ENCODE measurements around the gene ZNF22. TPM values are rescaled to one million over a fixed set of nuclear protein-coding genes. Genes with fewer than 3 reads are reported as not detected.

ZNF22 gene
- total and polyA plus RNA-seq, 2 of the 8 experiments (the other 6 are each of a cell fraction or from before 2014, with no cell fraction given): 18.2 to 45.2 TPM

DNA sequence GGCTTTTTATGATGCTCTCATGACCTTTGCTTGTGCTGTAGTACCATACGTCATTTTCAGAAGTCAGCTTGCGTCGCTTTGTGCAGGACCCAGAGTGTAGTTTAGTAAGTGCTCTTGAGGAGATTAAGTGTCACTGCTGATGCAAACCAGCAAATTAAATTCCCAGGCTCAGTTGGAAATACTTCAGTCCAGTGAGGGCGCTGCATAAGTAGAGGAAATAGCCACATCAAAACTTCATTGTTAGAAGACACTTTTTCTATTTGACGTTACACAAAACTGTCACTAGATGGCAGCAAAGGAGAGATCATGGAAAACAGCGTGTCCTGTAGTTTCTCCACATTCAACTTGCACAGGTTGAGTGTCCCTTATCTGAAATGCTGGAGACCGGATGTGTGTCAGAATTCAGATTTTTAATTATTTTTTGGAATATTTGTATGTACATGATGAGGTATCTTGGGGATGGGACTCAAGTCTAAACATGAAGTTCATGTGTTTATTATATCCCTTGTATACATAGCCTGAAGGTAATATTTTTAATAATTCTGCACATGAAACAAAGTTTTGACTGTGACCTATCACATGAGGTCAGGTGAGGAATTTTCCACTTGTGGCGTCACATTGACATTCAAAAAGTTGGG, 7.9 kb downstream of the ZNF22 start:
- no peaks in the 10 kb centered on the region; a peak in 1 of 4 replicates for H3K79me2 ChIP-seq (ENCODE audit: control insufficient read depth in 1 of 2, insufficient read depth in 2 of 2, low read length in 2 of 2)
- peak; percentile 96 to 97 for TF ChIP-seq RAD21 (IDR thresholded peaks at IDR 0.05 in 1 of 2, conservative IDR thresholded peaks at IDR 0.05 in 1 of 2; ENCODE audit: low read depth in 2 of 2, low read length in 2 of 2)
- TF ChIP-seq, protein P1, sequence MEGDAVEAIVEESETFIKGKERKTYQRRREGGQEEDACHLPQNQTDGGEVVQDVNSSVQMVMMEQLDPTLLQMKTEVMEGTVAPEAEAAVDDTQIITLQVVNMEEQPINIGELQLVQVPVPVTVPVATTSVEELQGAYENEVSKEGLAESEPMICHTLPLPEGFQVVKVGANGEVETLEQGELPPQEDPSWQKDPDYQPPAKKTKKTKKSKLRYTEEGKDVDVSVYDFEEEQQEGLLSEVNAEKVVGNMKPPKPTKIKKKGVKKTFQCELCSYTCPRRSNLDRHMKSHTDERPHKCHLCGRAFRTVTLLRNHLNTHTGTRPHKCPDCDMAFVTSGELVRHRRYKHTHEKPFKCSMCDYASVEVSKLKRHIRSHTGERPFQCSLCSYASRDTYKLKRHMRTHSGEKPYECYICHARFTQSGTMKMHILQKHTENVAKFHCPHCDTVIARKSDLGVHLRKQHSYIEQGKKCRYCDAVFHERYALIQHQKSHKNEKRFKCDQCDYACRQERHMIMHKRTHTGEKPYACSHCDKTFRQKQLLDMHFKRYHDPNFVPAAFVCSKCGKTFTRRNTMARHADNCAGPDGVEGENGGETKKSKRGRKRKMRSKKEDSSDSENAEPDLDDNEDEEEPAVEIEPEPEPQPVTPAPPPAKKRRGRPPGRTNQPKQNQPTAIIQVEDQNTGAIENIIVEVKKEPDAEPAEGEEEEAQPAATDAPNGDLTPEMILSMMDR (IDR thresholded peaks at IDR 0.05; ENCODE audit: control extremely low read depth in 1 of 3, insufficient read depth in 1 of 3, low read depth in 1 of 3, low read length in 3 of 3): peak in 2 of 3 experiments; percentile 79 to 81; a peak in 3 of 4 replicates
- TF ChIP-seq CBX8 (IDR thresholded peaks at IDR 0.05; ENCODE audit: borderline replicate concordance, low read depth, low read length): no peak
- H3K9ac ChIP-seq (replicated peaks in 1 of 4; ENCODE audit: extremely low read depth in 1 of 4, low read depth in 3 of 4, low read length in 3 of 4): no peak overlapping the region
- H3K4ac ChIP-seq (replicated peaks; ENCODE audit: insufficient read length, low read depth, low read length): no peak overlapping the region
- no peak overlapping the region for H3K14ac ChIP-seq (ENCODE audit: insufficient read length)
- no peaks in the 10 kb centered on the region; a peak in 1 of 7 replicates for H3K4me1 ChIP-seq (replicated peaks in 1 of 4; ENCODE audit: control insufficient read depth in 3 of 4, insufficient read depth in 4 of 4, low read length in 3 of 4)
- H2BK15ac ChIP-seq (ENCODE audit: low read length): no peak overlapping the region
- no peak overlapping the region for H2BK120ac ChIP-seq (replicated peaks; ENCODE audit: low read depth, low read length)
- H4K5ac ChIP-seq (ENCODE audit: insufficient read length, low read depth, low read length): no peak overlapping the region
- POLR2A ChIA-PET (ENCODE audit: partially characterized antibody): interaction anchor here (0.7 kb wide), 1 partner anchor 742 kb away, joined by 3 read pairs; no protein-coding TSS in a partner anchor
- no peaks in the 10 kb centered on the region; a peak in 1 of 7 replicates for H3K27me3 ChIP-seq (replicated peaks in 1 of 4; ENCODE audit: control insufficient read depth in 3 of 4, extremely low read depth in 1 of 4, insufficient read depth in 3 of 4, low read length in 3 of 4)
- H3K9me3 ChIP-seq (ENCODE audit: insufficient read depth in 2 of 2, low read depth in 1 of 2, low read length in 1 of 2): no peaks in the 10 kb centered on the region
- H3K56ac ChIP-seq (replicated peaks; ENCODE audit: insufficient read length, low read depth, low read length): no peak overlapping the region
- no peak overlapping the region for H3K4me2 ChIP-seq (ENCODE audit: insufficient read depth in 1 of 2, low read depth in 2 of 2, low read length in 2 of 2)
- H3K36me3 ChIP-seq (ENCODE audit: control insufficient read depth in 2 of 4, insufficient read depth in 4 of 4, low read length in 3 of 4): peaks cover 0 to 13% (median 7%) of the 10 kb centered on the region in 4 experiments; a peak in 7 of 8 replicates
- H4K8ac ChIP-seq (ENCODE audit: extremely low read depth, insufficient read depth, low read length): no peak overlapping the region
- no peak overlapping the region for H2BK5ac ChIP-seq (ENCODE audit: low read depth, low read length)
- H3K23me2 ChIP-seq (ENCODE audit: low read depth, low read length): no peaks in the 10 kb centered on the region
- H2AFZ ChIP-seq (ENCODE audit: low read length): no peak overlapping the region
- H3K18ac ChIP-seq (ENCODE audit: extremely low read depth, low read length): no peak overlapping the region
- H3K23ac ChIP-seq (ENCODE audit: insufficient read length): no peak overlapping the region
- peaks cover 0 to 5% of the 10 kb centered on the region in 2 experiments for H4K20me1 ChIP-seq (replicated peaks in 1 of 2; ENCODE audit: control insufficient read depth in 1 of 2, insufficient read depth in 2 of 2, low read length in 2 of 2)
- H2BK12ac ChIP-seq (ENCODE audit: low read depth, low read length): no peak overlapping the region
- no peak overlapping the region for H3K4me3 ChIP-seq (ENCODE audit: extremely low read depth in 1 of 4, insufficient read depth in 2 of 4, low read depth in 3 of 4, low read length in 4 of 4)
- no peak overlapping the region for H2BK20ac ChIP-seq (ENCODE audit: low read length)
- no peak overlapping the region for H4K91ac ChIP-seq (replicated peaks; ENCODE audit: insufficient read length, low read length)
- DNase-seq (ENCODE audit: low read depth in 1 of 2, low spot score in 2 of 2) (no peak), FAIRE-seq (peak; percentile 98)
- H3K27ac ChIP-seq (ENCODE audit: low read depth, low read length): no peak overlapping the region
- no peaks in the 10 kb centered on the region for H3K79me1 ChIP-seq (ENCODE audit: low read depth, low read length)
- CTCF ChIA-PET (ENCODE audit: partially characterized antibody): interaction anchor here (0.6 to 1.6 kb wide), 12 partner anchors 10 to 212 kb away, joined by 3 to 5 read pairs (median 3); no protein-coding TSS in a partner anchor
- WGBS, 2 experiments (ENCODE audit: extremely low coverage in 1 of 2, insufficient coverage in 1 of 2, insufficient read length in 1 of 2, insufficient replicate concordance in 2 of 2, low coverage in 1 of 2, low lambda C conversion rate in 2 of 2, missing lambda C conversion rate in 1 of 2): 25% methylated on average over 8 of the region's 8 CpGs; no CpG with 5 or more reads in 1 of the 2 experiments
- H2AK5ac ChIP-seq (ENCODE audit: low read depth, low read length): no peak overlapping the region
